RPMI7951 (cell line): ENCODE data around the gene SMAD9. TPM values are rescaled to one million over a fixed set of nuclear protein-coding genes. Genes with fewer than 3 reads are reported as not detected.
A peak's percentile ranks its signal among the peaks of the same experiment; 100 is the strongest.

ENCODE experiments used
- DNase-seq: peaks from one replicate; pipeline ENCODE4 v3.0.0-alpha.2; 2012; ENCODE audit warnings: low read depth
- total RNA-seq: library from RNA; depleted of rRNA; stranded (reverse); fragments of >200 nt; shearing (Covaris generic); gene quantifications from 2 replicates; pipeline ENCODE4 v1.2.3, GENCODE V29; 2014; rRNA removed

SMAD9 gene
- total RNA-seq, result 0.12 TPM in 1 of 2 replicates, not detected in the other

DNA sequence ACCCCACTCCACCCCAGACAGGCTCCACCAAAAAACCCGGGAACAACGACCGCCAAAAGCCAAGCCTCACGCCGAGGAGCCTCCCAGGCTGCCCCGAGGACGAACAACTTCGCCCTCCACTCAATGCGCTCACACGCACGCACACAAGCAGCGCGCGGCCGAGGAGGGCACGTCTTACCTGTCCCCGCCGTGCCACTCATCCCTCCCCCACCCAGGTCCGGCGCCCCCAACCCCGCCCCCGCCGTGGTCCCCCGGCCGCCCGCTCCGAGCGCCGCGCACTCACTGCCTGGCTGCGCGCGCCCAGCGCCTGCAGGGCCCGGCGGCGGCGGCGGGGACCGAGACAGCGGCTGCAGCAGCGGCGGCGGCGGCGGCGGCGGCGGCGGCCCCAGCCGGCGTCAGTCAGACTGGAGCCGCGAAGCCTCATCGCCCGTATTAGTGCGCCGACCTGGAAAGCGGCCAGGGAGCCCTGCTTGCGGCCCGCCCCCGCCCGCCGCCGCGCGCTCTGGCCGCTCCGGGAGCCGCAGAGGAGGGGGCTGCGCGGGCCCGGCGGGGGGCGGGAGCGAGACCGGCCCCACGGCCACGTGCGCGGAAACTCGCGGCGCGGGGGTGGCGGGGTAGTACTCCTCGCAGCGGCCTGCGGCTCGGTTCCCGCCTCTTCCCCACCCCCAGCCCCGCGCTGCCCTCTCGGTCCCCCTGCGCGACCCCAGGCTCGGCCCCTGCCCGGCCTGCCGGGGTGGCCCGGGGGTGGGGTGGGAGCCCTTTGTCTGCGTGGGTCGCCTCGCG is at the start of gene SMAD9:
Gene SMAD9 (minus strand): TSS at position 406 of the 783 bp plus-strand sequence. CDS start 40,549 bp downstream, outside the sequence.
- DNase-seq, result peak; percentile 28

DNA sequence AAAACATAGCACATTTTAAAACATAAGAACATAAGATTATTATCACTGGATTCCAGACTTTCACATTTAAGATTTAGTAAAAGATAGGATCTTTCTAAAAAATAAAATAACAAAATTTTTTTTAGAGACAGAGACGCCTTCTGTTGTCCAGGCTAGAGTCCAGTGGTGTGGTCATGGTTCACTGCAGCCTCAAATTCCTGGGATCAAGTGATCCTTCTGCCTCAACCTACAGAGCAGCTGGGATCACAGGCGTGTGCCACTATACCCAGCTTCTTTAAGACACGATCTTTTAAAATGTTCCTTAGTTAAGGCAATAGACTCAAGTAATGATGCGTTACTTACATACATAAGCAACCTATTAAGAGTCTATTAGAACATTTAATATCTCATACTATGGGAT is 46.4 kb upstream of the SMAD9 start:
- DNase-seq, result no peak

- DNase-seq, result peak; percentile 48
These were observed 45.7 kb upstream of the SMAD9 start for GRCh38 chr13:36965767-36966166.

GRCh38 chr13:36959456-36960116 is 39.5 kb upstream of the SMAD9 start:
- DNase-seq, result no peak

GRCh38 chr13:36954542-36954941 is 34.5 kb upstream of the SMAD9 start:
- DNase-seq, result no peak

DNA sequence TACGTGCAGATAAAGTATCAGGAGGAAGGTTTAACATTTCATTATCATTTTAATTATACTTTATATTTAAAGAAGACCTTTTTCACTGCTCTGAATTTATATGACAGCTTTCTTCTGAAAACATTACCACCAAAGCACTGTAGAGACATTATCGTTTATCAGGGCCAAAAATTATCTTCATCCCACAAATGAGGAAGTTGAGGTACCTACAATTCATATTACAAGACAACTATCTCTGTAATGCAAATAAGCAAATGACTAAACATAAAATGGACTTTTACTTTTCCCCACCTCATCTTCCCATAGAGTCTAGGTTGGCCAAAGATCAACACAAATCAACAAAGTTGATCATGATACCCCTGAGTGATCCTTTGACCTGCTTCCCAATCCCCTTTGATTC is 30.9 kb upstream of the SMAD9 start:
- no peak for DNase-seq

- no peak for DNase-seq
These were observed 30.3 kb upstream of the SMAD9 start for GRCh38 chr13:36950330-36950729.

GRCh38 chr13:36945078-36945477 is 25.0 kb upstream of the SMAD9 start:
- no peak for DNase-seq

GRCh38 chr13:36925603-36926002 is 5.6 kb upstream of the SMAD9 start:
- DNase-seq, result no peak

DNA sequence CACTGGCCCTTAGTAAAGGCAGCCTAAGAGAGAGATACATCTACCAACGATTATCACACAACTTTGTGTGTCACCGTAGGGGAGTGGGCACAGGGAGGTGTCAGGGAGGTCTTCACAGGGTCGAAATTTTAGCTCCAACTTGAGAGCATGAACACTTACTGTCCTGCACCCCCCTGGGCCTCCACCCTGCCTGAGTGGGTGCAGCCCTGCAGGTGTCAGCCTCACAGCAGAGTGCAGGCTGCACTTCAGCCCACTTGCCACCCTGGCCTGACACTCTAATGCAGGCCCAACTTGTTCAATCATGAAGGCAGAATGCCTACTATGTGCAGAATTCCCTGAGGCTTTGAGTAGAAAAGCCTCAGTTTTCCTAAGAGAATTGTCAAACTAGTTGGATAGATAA is 4.0 kb upstream of the SMAD9 start:
- no peak for DNase-seq

DNA sequence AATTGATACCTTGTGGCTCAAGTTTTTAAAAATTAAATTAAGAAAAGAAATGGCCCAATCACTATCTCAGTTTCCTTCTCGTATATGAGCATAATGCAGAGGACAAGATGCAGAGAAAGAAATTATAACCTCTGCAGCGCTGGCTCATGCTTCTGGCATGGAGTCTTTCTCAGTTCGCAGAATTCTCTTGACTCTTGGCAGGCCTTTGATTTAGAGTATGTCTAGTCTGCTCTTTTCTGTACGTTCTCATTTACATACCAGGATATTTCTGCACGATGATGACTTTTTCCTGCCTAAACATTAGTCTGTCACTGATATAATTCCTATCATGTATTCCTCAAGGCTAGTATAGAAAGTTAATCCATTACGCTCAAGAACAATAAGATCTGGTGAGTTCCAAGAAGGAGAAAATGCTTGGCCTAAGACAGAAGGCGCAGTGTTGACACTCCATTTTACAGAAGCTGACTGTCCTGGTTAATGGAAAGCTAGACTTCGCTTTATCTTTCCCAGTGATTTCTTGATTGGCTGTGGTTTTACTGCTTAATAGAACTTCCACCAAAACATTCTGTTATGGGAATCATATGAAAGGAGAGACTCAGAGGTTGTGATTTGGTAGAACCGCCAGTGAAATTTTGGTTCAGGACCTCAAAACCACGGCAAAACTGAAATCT is 1.7 kb upstream of the SMAD9 start:
- no peak for DNase-seq

DNA sequence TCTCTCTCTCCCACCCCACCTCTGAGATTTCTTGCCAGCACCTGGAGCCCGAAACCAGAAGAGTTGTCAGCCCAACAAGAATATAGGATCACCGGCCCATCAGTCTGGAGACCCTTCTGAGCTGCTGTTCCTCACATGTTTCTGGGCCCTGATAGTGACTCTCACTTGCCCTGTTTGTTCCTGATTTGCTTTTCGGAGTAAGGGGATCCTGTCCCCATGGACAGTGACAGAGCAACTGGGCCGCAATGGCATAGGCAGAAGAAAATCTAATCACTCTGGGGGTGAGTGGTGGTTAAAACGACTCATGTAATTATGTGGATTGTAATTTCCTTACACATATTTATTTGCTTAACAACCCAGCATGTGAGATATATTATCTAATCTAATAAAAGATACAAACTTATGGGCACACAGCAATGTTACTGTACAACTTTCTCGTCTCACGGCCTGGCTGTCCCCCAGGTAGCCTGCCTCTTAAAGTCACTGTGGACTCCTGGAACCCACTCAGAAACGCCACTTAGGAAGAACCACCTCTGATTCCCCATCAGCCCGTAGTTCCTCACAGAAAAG is 663 bp upstream of the SMAD9 start:
- no peak for DNase-seq

- no peak for DNase-seq
These were observed 736 bp downstream of the SMAD9 start for GRCh38 chr13:36919171-36919832.

- no peak for DNase-seq
These were observed 1.5 kb downstream of the SMAD9 start for GRCh38 chr13:36918246-36919131.

GRCh38 chr13:36917311-36917710 is 2.7 kb downstream of the SMAD9 start:
- DNase-seq, result no peak

GRCh38 chr13:36915896-36916640 is 4.0 kb downstream of the SMAD9 start:
- DNase-seq, result no peak

DNA sequence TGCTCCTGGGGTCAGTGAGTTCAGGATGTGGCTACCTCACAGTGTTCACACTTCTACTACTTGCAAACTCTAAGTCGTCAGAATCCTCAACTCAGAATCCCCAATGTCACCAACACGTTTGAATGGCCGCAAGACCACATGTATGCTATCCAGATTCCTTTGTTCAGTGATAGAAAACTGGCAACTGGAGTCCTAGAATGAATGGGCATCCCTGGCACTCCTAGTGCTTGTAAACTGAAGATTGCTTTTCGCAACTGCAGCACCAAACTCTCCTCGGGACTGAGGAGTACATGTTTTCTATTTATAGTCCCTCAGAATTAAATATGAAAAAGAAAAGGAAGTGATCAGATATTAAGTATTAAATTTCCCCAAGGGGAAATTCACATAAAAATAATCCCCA is 4.9 kb downstream of the SMAD9 start:
- DNase-seq, result no peak

DNA sequence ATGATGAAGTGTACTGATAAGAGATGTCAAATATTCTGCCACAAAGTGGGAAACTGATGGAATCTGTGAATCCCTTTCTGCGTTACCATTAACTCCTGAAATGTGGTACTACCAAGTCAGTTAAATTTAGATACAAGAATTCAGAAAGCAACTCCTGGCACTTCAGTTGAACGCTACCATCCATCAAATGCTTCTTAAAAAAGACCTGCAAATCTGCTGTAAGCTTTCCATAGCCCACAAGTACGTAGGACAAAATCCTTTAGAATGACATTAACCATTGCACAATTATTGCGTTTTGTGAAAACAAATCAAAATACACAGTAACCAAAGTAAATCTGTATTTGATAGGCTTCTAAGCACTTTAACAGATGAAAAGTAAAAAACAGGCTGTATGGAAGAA is 5.4 kb downstream of the SMAD9 start:
- no peak for DNase-seq

DNA sequence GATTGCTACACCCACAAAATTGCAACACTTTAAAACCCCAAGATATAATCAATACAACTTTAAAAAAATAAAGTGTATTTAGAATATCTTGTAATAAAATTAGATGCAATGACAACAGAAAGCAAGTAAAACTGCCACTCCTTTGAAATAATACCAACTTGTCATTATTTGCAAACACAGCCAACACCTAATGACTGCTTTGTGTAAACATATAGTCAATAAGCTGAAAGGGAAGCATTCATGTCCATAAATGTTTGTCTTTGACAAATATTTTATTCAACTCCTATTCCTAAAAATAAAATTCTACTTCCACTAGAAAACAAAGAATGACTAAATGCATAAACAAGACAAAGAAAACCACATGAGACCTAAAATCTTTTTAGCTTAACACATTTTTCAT is 6.6 kb downstream of the SMAD9 start:
- DNase-seq, result no peak

GRCh38 chr13:36912973-36913372 is 7.1 kb downstream of the SMAD9 start:
- DNase-seq, result no peak
